HL-60 (cell line): ENCODE results near the gene ABHD17A.
A peak's percentile ranks its signal among the peaks of the same experiment; 100 is the strongest.

Source experiments
- DNase-seq, 2 experiments: peaks; one replicate each; pipeline ENCODE4 v3.0.0-alpha.2; 2010 to 2020; ENCODE audit warnings: low read depth in 1 of 2, low spot score in 1 of 2
- H3K27ac ChIP-seq: fragments of 250-450 bp; sonication (Bioruptor Pico); replicated peaks from 2 replicates; pipeline ENCODE4 v1.5.1; 2020; ENCODE audit warnings: mild to moderate bottlenecking, moderate library complexity
- H3K27me3 ChIP-seq: fragments of 250-450 bp; sonication (Bioruptor Pico); 2 replicates; pipeline ENCODE4 v1.5.1; 2021; ENCODE audit warnings: mild to moderate bottlenecking, moderate library complexity; ENCODE audit not compliant: insufficient read depth, poor library complexity, severe bottlenecking
- H3K4me3 ChIP-seq: replicated peaks from 2 replicates; pipeline ENCODE4 v1.5.1; 2011; ENCODE audit warnings: mild to moderate bottlenecking, control low read depth, low read length; ENCODE audit not compliant: insufficient read depth
- CTCF ChIP-seq: IDR thresholded peaks from one replicate; pipeline ENCODE4 v1.5.1; 2011; ENCODE audit warnings: low read length, control low read depth, inconsistent platforms; ENCODE audit not compliant: insufficient read depth
- GABPA ChIP-seq: IDR thresholded peaks from 2 replicates; pipeline ENCODE4 v1.6.1; 2012; ENCODE audit warnings: low read depth
- POLR2AphosphoS5 ChIP-seq: IDR thresholded peaks from 2 replicates; pipeline ENCODE4 v1.6.1; 2012; ENCODE audit warnings: low read depth
- REST ChIP-seq: IDR thresholded peaks from 2 replicates; pipeline ENCODE4 v1.6.1; 2012; ENCODE audit warnings: low read depth; ENCODE audit not compliant: insufficient replicate concordance
- SPI1 ChIP-seq: IDR thresholded peaks from 2 replicates; pipeline ENCODE4 v1.6.1; 2012; ENCODE audit warnings: low read depth, mild to moderate bottlenecking, borderline replicate concordance

Gene ABHD17A

GRCh38 chr19:1874554-1875185, 10.6 kb downstream of the ABHD17A start:
- TF ChIP-seq CTCF (no peak), GABPA (peak; percentile 36; the same call in 1 of the 2 replicates)
- peak overlapping the region; percentile 90 for H3K4me3 ChIP-seq
- no peaks in the 10 kb centered on the region for H3K27me3 ChIP-seq
- DNase-seq = peak in 1 of 2 experiments; percentile 31
- peak overlapping the region; percentile 98 for H3K27ac ChIP-seq

- Histone ChIP-seq H3K4me3 (peak overlapping the region; percentile 90), H3K27me3 (no peaks in the 10 kb centered on the region), H3K27ac (peak overlapping the region; percentile 98)
- peak; percentile 43; the same call in 1 of the 2 replicates for TF ChIP-seq SPI1
- TF ChIP-seq POLR2AphosphoS5 = peak; percentile 40; the same call in 1 of the 2 replicates
- no peak for TF ChIP-seq GABPA
- DNase-seq = peak; percentile 63 to 66
Observed at GRCh38 chr19:1873524-1874473, 11.5 kb downstream of the ABHD17A start.

GRCh38 chr19:1872807-1873523, 12.3 kb downstream of the ABHD17A start:
- H3K27ac ChIP-seq = peak overlapping the region; percentile 98

More at GRCh38 chr19:1872807-1873523, 12.3 kb downstream of the ABHD17A start:
- no peak for DNase-seq
- no peaks in the 10 kb centered on the region for H3K27me3 ChIP-seq
- TF ChIP-seq POLR2AphosphoS5 (no peak), CTCF (no peak), SPI1 (no peak), REST (no peak), GABPA (no peak)
- H3K4me3 ChIP-seq = peak overlapping the region; percentile 90
